Nephron (organoid): ENCODE results near the gene IPO5.
"Not testable (repeated sequence)": the region's sequence is repeated elsewhere in the genome, so short reads cannot be mapped to it uniquely, and the experiment has no call there.

Source experiments
- H3K27ac Mint-ChIP-seq, 3 experiments: 2 replicates each; pipeline ENCODE4 v1.8.0; 2020; ENCODE audit warnings: mixed read lengths in 3 of 3, mild to moderate bottlenecking in 2 of 3, moderate library complexity in 1 of 3
- H3K27me3 Mint-ChIP-seq: 2 replicates; pipeline ENCODE4 v1.8.0; 2021; ENCODE audit warnings: low read depth, mild to moderate bottlenecking, moderate library complexity, mixed read lengths
- H3K36me3 Mint-ChIP-seq: 2 replicates; pipeline ENCODE4 v1.8.0; 2020; ENCODE audit warnings: low read depth, mixed read lengths
- H3K4me1 Mint-ChIP-seq: 2 replicates; pipeline ENCODE4 v1.8.0; 2020; ENCODE audit warnings: mixed read lengths
- H3K4me3 Mint-ChIP-seq, 3 experiments: 2 replicates each; pipeline ENCODE4 v1.8.0; 2020; ENCODE audit warnings: mild to moderate bottlenecking in 3 of 3, mixed read lengths in 3 of 3, moderate library complexity in 2 of 3
- H3K9me3 Mint-ChIP-seq: 2 replicates; pipeline ENCODE4 v1.8.0; 2020; ENCODE audit warnings: mixed read lengths
- CTCF ChIP-seq, 3 experiments: fragments of 200-600 bp; sonication (generic); IDR thresholded peaks; one replicate each; pipeline ENCODE4 v1.5.0; 2021; ENCODE audit warnings: antibody characterized with exemption in 3 of 3; ENCODE audit not compliant: unreplicated experiment in 3 of 3

Gene IPO5

DNA sequence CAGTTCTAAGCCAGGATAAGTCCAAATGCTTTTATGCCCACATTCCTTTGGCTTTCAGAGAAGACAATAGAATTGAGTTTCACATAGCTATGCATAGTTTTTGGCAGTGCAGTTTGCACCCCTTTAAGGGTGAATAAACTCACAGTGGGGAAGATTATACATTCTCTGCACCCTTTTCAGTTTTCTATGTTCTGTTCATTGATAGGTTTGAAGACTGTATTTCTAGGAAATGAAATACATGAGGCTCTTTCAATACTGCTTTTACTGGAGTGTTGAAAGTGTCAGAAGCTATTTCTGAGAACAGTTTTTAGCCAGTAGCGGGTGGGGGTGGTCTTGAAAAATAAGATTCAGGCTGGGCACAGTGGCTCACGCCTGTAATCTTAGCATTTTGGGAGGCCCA is 46.2 kb downstream of the IPO5 start:
- Mint-ChIP-seq H3K36me3 (peaks cover 80% of the 10 kb centered on the region), H3K27ac (no peak overlapping the region), H3K27me3 (no peaks in the 10 kb centered on the region), H3K9me3 (no peaks in the 10 kb centered on the region), H3K4me1 (no peaks in the 10 kb centered on the region), H3K4me3 (no peak overlapping the region)
- TF ChIP-seq CTCF (IDR thresholded peaks at IDR 0.05; ENCODE audit: unreplicated experiment in 3 of 3), result no peak

GRCh38 chr13:98004107-98004506 is 50.6 kb downstream of the IPO5 start:
- Mint-ChIP-seq H3K27ac (no peak overlapping the region), H3K27me3 (no peaks in the 10 kb centered on the region)

DNA sequence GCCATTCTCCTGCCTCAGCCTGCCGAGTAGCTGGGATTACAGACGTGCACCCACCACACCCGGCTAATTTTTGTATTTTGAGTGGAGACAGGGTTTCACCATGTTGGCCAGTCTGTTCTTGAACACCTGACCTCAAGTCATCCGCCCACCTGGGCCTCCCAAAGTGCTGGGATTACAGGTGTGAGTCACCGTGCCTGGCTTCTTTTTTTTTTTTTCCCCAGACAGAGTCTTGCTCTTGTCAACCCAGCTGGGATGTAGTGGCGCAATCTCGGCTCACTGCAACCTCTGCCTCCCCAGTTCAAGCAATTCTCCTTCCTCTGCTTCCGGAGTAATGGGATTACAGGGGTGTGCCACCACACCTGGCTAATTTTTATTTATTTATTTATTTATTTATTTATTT is 51.5 kb downstream of the IPO5 start:
- not testable (repeated sequence) for H3K9me3 Mint-ChIP-seq, H3K27ac Mint-ChIP-seq, H3K27me3 Mint-ChIP-seq, H3K4me3 Mint-ChIP-seq, H3K4me1 Mint-ChIP-seq
- H3K36me3 Mint-ChIP-seq, result peaks cover 77% of the 10 kb centered on the region

More at GRCh38 chr13:98004107-98004506, 50.6 kb downstream of the IPO5 start:
- TF ChIP-seq CTCF (IDR thresholded peaks at IDR 0.05; ENCODE audit: unreplicated experiment in 3 of 3), result no peak
- Mint-ChIP-seq H3K36me3 (peaks cover 79% of the 10 kb centered on the region), H3K9me3 (no peaks in the 10 kb centered on the region), H3K4me3 (no peak overlapping the region), H3K4me1 (no peaks in the 10 kb centered on the region)

- no peak for TF ChIP-seq CTCF (IDR thresholded peaks at IDR 0.05; ENCODE audit: unreplicated experiment in 3 of 3)
- Mint-ChIP-seq H3K4me3 (no peak overlapping the region), H3K4me1 (no peaks in the 10 kb centered on the region), H3K36me3 (peaks cover 83% of the 10 kb centered on the region), H3K9me3 (no peaks in the 10 kb centered on the region), H3K27me3 (no peaks in the 10 kb centered on the region), H3K27ac (no peak overlapping the region)
These were observed 53.5 kb downstream of the IPO5 start for GRCh38 chr13:98007001-98007400.

- Mint-ChIP-seq H3K4me1 (no peaks in the 10 kb centered on the region), H3K4me3 (no peak overlapping the region), H3K27me3 (no peaks in the 10 kb centered on the region), H3K27ac (no peak overlapping the region), H3K36me3 (peaks cover 75% of the 10 kb centered on the region), H3K9me3 (no peaks in the 10 kb centered on the region)
- TF ChIP-seq CTCF (IDR thresholded peaks at IDR 0.05; ENCODE audit: unreplicated experiment in 3 of 3), result no peak
These were observed 59.8 kb downstream of the IPO5 start for GRCh38 chr13:98013241-98013640.

DNA sequence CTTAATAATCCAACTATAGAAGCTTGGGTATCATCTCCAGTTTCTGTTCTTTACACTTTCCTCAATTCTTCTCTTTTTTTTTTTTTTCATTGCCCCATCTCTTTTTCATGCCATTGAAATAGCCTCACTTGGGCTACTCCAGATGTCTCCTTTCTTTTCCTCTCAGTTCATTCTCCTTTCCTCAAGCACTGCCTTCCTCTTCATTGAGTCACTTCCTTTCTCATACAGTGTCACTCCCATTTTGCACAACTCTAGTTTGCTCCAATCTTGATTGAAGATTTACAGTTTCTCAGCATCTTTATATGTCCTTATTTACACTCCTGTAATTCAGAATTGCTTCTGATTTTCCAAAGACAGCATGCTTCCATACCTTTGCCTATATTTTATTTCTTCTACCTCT is 61.3 kb downstream of the IPO5 start:
- H3K4me3 Mint-ChIP-seq, result no peak overlapping the region
- no peaks in the 10 kb centered on the region for H3K9me3 Mint-ChIP-seq
- TF ChIP-seq CTCF (IDR thresholded peaks at IDR 0.05; ENCODE audit: unreplicated experiment in 3 of 3), result no peak
- no peaks in the 10 kb centered on the region for H3K27me3 Mint-ChIP-seq
- H3K4me1 Mint-ChIP-seq, result no peaks in the 10 kb centered on the region
- peaks cover 76% of the 10 kb centered on the region for H3K36me3 Mint-ChIP-seq
- no peak overlapping the region for H3K27ac Mint-ChIP-seq
